Measurements from ENCODE around the gene TENM4. TPM values are rescaled to one million over a fixed set of nuclear protein-coding genes. Genes with fewer than 3 reads are reported as not detected.

The TENM4 gene
- total RNA-seq, 1 experiment from 2014 or later: 0.39 TPM

DNA sequence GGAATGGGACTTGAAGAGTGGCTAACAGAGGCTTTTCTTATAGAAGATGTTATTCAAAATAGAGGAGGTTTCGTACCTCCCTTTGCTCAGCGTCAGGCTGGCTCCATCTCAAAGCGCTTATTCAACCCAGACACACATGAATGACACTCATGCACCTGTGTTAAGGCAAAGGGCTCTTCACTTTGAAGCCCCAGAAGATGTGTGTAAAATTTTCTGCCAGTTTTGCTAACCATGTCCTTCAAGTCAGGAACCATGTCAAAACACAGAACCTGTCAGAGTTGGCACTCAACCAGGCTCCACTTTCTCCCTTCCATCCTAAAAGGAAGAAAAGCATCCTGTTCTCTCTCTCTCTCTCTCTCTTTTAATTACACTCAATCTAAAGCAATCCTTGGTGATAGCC, 513.3 kb downstream of the TENM4 start:
- ATAC-seq: no peak
- no TSS peak for BruUV-seq (replicated peaks)
- H3K9me3 ChIP-seq (ENCODE audit: control insufficient read depth, insufficient read depth, low read depth, low read length): no peaks in the 10 kb centered on the region
- CTCF ChIA-PET: no interaction called here
- POLR2A ChIA-PET: no interaction called here
- H3K27me3 ChIP-seq (ENCODE audit: control insufficient read depth, insufficient read depth, low read length): peaks cover 16% of the 10 kb centered on the region
- no peaks in the 10 kb centered on the region for H3K36me3 ChIP-seq (ENCODE audit: control insufficient read depth, insufficient read depth, low read length)
- H3K4me1 ChIP-seq (ENCODE audit: control insufficient read depth, insufficient read depth, low read length): no peaks in the 10 kb centered on the region
- in situ Hi-C loops (cut with HindIII; ENCODE audit: low pct_unique_long_range_greater_than_20kb, low sequenced_read_pairs): no loop called here
- intact Hi-C loops (cut with micrococcal nuclease; ENCODE audit: unreplicated experiment): no loop called here
- DNase-seq (ENCODE audit: low read depth, low spot score): no peak
- TF ChIP-seq, protein P1, sequence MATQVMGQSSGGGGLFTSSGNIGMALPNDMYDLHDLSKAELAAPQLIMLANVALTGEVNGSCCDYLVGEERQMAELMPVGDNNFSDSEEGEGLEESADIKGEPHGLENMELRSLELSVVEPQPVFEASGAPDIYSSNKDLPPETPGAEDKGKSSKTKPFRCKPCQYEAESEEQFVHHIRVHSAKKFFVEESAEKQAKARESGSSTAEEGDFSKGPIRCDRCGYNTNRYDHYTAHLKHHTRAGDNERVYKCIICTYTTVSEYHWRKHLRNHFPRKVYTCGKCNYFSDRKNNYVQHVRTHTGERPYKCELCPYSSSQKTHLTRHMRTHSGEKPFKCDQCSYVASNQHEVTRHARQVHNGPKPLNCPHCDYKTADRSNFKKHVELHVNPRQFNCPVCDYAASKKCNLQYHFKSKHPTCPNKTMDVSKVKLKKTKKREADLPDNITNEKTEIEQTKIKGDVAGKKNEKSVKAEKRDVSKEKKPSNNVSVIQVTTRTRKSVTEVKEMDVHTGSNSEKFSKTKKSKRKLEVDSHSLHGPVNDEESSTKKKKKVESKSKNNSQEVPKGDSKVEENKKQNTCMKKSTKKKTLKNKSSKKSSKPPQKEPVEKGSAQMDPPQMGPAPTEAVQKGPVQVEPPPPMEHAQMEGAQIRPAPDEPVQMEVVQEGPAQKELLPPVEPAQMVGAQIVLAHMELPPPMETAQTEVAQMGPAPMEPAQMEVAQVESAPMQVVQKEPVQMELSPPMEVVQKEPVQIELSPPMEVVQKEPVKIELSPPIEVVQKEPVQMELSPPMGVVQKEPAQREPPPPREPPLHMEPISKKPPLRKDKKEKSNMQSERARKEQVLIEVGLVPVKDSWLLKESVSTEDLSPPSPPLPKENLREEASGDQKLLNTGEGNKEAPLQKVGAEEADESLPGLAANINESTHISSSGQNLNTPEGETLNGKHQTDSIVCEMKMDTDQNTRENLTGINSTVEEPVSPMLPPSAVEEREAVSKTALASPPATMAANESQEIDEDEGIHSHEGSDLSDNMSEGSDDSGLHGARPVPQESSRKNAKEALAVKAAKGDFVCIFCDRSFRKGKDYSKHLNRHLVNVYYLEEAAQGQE (IDR thresholded peaks at IDR 0.05; ENCODE audit: insufficient read depth in 1 of 2, low read depth in 2 of 2, low read length in 1 of 2): no peak
- no peak for TF ChIP-seq SIN3A (IDR thresholded peaks at IDR 0.05; ENCODE audit: borderline replicate concordance, insufficient read depth, low read depth, low read length)
- no peak for TF ChIP-seq POLR2AphosphoS5 (IDR thresholded peaks at IDR 0.05; ENCODE audit: low read depth, low read length)
- TF ChIP-seq, protein P2, sequence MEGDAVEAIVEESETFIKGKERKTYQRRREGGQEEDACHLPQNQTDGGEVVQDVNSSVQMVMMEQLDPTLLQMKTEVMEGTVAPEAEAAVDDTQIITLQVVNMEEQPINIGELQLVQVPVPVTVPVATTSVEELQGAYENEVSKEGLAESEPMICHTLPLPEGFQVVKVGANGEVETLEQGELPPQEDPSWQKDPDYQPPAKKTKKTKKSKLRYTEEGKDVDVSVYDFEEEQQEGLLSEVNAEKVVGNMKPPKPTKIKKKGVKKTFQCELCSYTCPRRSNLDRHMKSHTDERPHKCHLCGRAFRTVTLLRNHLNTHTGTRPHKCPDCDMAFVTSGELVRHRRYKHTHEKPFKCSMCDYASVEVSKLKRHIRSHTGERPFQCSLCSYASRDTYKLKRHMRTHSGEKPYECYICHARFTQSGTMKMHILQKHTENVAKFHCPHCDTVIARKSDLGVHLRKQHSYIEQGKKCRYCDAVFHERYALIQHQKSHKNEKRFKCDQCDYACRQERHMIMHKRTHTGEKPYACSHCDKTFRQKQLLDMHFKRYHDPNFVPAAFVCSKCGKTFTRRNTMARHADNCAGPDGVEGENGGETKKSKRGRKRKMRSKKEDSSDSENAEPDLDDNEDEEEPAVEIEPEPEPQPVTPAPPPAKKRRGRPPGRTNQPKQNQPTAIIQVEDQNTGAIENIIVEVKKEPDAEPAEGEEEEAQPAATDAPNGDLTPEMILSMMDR (IDR thresholded peaks at IDR 0.05): no peak
- TF ChIP-seq TCF7L2 (IDR thresholded peaks at IDR 0.05; ENCODE audit: low read depth, low read length): no peak
- no peak overlapping the region for H3K27ac ChIP-seq (ENCODE audit: low read length)
- H3K4me3 ChIP-seq (ENCODE audit: low read depth in 2 of 2, low read length in 2 of 2): no peak overlapping the region

DNA sequence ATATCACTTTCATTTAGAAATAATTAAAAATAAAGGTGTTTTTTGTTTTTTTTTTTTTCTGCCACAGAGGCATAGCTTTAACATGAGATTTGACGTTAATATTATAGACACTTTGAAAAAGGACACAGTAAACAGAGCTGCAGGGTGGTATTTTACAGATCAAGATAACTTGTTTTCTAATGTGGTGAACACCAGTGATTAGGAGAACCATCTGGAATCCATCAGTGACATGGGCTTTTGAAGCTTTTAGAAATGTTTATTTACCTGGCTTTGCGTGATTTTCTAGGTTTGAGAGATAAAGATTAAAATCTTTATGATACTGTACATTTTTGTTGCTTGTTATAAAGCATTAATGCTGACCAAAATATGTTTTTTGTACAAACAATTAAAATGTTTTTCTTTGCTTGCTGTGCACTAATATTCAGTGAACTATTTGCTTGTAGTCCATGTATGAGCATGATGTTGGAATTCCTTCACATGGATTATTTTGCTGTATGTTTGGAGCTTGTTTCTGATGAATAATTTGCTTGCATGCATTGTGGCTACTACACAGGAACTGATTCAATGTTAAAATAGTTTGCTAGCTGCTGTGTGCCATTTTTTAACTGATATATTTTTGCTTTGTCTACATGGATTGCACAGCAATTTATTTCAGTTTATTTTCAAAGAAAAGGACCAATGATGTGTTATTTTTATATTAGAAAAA, 514.0 kb downstream of the TENM4 start:
- TF ChIP-seq TCF7L2 (IDR thresholded peaks at IDR 0.05; ENCODE audit: low read depth, low read length) (no peak), POLR2AphosphoS5 (IDR thresholded peaks at IDR 0.05; ENCODE audit: low read depth, low read length) (no peak), SIN3A (IDR thresholded peaks at IDR 0.05; ENCODE audit: borderline replicate concordance, insufficient read depth, low read depth, low read length) (no peak)
- TF ChIP-seq, protein P2 (IDR thresholded peaks at IDR 0.05): no peak
- TF ChIP-seq, protein P1 (IDR thresholded peaks at IDR 0.05; ENCODE audit: insufficient read depth in 1 of 2, low read depth in 2 of 2, low read length in 1 of 2): no peak
- ChIA-PET POLR2A (no interaction called here), CTCF (no interaction called here)
- Histone ChIP-seq H3K36me3 (ENCODE audit: control insufficient read depth, insufficient read depth, low read length) (no peaks in the 10 kb centered on the region), H3K9me3 (ENCODE audit: control insufficient read depth, insufficient read depth, low read depth, low read length) (no peaks in the 10 kb centered on the region), H3K27ac (ENCODE audit: low read length) (no peak overlapping the region), H3K4me1 (ENCODE audit: control insufficient read depth, insufficient read depth, low read length) (no peaks in the 10 kb centered on the region), H3K4me3 (ENCODE audit: low read depth in 2 of 2, low read length in 2 of 2) (no peak overlapping the region), H3K27me3 (ENCODE audit: control insufficient read depth, insufficient read depth, low read length) (peaks cover 16% of the 10 kb centered on the region)
- intact Hi-C loops (cut with micrococcal nuclease; ENCODE audit: unreplicated experiment): no loop called here
- BruUV-seq (replicated peaks): no TSS peak
- DNase-seq (ENCODE audit: low read depth, low spot score) (no peak), ATAC-seq (no peak)
- in situ Hi-C loops (cut with HindIII; ENCODE audit: low pct_unique_long_range_greater_than_20kb, low sequenced_read_pairs): no loop called here
